Mesenchymal stem cell (in vitro differentiated cells and primary cell): ENCODE measurements around the gene WTAP.

Experiments
- DNase-seq: peaks from one replicate; pipeline ENCODE4 v3.0.0-alpha.2; 2013
- H2AFZ ChIP-seq: one replicate; pipeline ENCODE4 v1.6.1; 2013; ENCODE audit warnings: low read depth, mild to moderate bottlenecking, control low read depth, inconsistent platforms, low read length, moderate library complexity
- H2AK5ac ChIP-seq: 2 replicates; pipeline ENCODE4 v1.6.1; 2013; ENCODE audit warnings: low read length, moderate library complexity, mild to moderate bottlenecking, inconsistent platforms; ENCODE audit not compliant: severe bottlenecking
- H2BK120ac ChIP-seq: one replicate; pipeline ENCODE4 v1.6.1; 2013; ENCODE audit warnings: low read depth, mild to moderate bottlenecking, inconsistent platforms, low read length, moderate library complexity
- H2BK12ac ChIP-seq, 2 experiments: one replicate each; pipeline ENCODE4 v1.6.1; 2013; ENCODE audit warnings: inconsistent platforms in 2 of 2, low read length in 2 of 2, mild to moderate bottlenecking in 2 of 2, moderate library complexity in 2 of 2, control low read depth in 1 of 2
- H2BK15ac ChIP-seq: one replicate; pipeline ENCODE4 v1.6.1; 2013; ENCODE audit warnings: mild to moderate bottlenecking, low read depth, inconsistent platforms; ENCODE audit not compliant: poor library complexity, severe bottlenecking
- H2BK5ac ChIP-seq: 2 replicates; pipeline ENCODE4 v1.6.1; 2013; ENCODE audit warnings: low read depth, mild to moderate bottlenecking, low read length, control low read depth, inconsistent platforms; ENCODE audit not compliant: poor library complexity, severe bottlenecking
- H3K14ac ChIP-seq, 2 experiments: one replicate each; pipeline ENCODE4 v1.6.1; 2013; ENCODE audit warnings: inconsistent platforms in 2 of 2, low read length in 2 of 2, control low read depth in 1 of 2, mild to moderate bottlenecking in 1 of 2, moderate library complexity in 1 of 2
- H3K18ac ChIP-seq, 2 experiments: one replicate each; pipeline ENCODE4 v1.6.1; 2013; ENCODE audit warnings: inconsistent platforms in 2 of 2, low read length in 2 of 2, control low read depth in 1 of 2, low read depth in 1 of 2, mild to moderate bottlenecking in 1 of 2
- H3K23ac ChIP-seq, 2 experiments: one replicate each; pipeline ENCODE4 v1.6.1; 2013; ENCODE audit warnings: inconsistent platforms in 2 of 2, low read length in 2 of 2, mild to moderate bottlenecking in 2 of 2, moderate library complexity in 2 of 2, control low read depth in 1 of 2
- H3K27ac ChIP-seq: 2 replicates; pipeline ENCODE4 v1.5.1; 2013; ENCODE audit warnings: mild to moderate bottlenecking, moderate library complexity, low read length, control low read depth, inconsistent platforms; ENCODE audit not compliant: poor library complexity, severe bottlenecking
- H3K27me3 ChIP-seq, 2 experiments: 2 replicates each; pipeline versions ENCODE4 v1.6.1 to v1.7.0; 2013; ENCODE audit warnings: low read length in 2 of 2, mild to moderate bottlenecking in 2 of 2, moderate library complexity in 2 of 2, control low read depth in 1 of 2, inconsistent platforms in 1 of 2; ENCODE audit not compliant: control insufficient read depth in 1 of 2, insufficient read depth in 1 of 2
- H3K36me3 ChIP-seq, 2 experiments: 2 replicates each; pipeline versions ENCODE4 v1.6.1 to v1.7.0; 2013; ENCODE audit warnings: low read length in 2 of 2, control low read depth in 1 of 2, inconsistent platforms in 1 of 2, low read depth in 1 of 2, mild to moderate bottlenecking in 1 of 2; ENCODE audit not compliant: insufficient read depth in 2 of 2, control insufficient read depth in 1 of 2
- H3K4ac ChIP-seq, 2 experiments: one replicate each; pipeline ENCODE4 v1.6.1; 2013; ENCODE audit warnings: inconsistent platforms in 2 of 2, low read length in 2 of 2, mild to moderate bottlenecking in 2 of 2, moderate library complexity in 2 of 2, control low read depth in 1 of 2, low read depth in 1 of 2
- H3K4me1 ChIP-seq: 2 replicates; pipeline ENCODE4 v1.6.1; 2013; ENCODE audit warnings: low read depth, low read length, control low read depth; ENCODE audit not compliant: control insufficient read depth, insufficient read depth
- H3K4me2 ChIP-seq: 2 replicates; pipeline ENCODE4 v1.6.1; 2013; ENCODE audit warnings: low read length, mild to moderate bottlenecking, inconsistent platforms; ENCODE audit not compliant: poor library complexity, severe bottlenecking
- H3K4me3 ChIP-seq, 2 experiments: 2 replicates each; pipeline versions ENCODE4 v1.5.1 to v1.7.0; 2013; ENCODE audit warnings: low read length in 2 of 2, mild to moderate bottlenecking in 2 of 2, control low read depth in 1 of 2, low read depth in 1 of 2; ENCODE audit not compliant: insufficient read depth in 1 of 2
- H3K79me1 ChIP-seq: replicated peaks from 2 replicates; pipeline ENCODE4 v1.6.1; 2013; ENCODE audit warnings: mild to moderate bottlenecking, control low read depth, low read length, inconsistent platforms; ENCODE audit not compliant: poor library complexity, severe bottlenecking
- H3K9ac ChIP-seq: 2 replicates; pipeline ENCODE4 v1.7.0; 2013; ENCODE audit warnings: mild to moderate bottlenecking, low read length, moderate library complexity
- H3K9me3 ChIP-seq: 2 replicates; pipeline ENCODE4 v1.7.0; 2013; ENCODE audit warnings: mild to moderate bottlenecking, low read length; ENCODE audit not compliant: control insufficient read depth
- H4K8ac ChIP-seq: one replicate; pipeline ENCODE4 v1.6.1; 2013; ENCODE audit warnings: inconsistent platforms, mild to moderate bottlenecking, low read length, moderate library complexity
- H4K91ac ChIP-seq: one replicate; pipeline ENCODE4 v1.6.1; 2013; ENCODE audit warnings: mild to moderate bottlenecking, low read length, inconsistent platforms
- WGBS: methylation state at CpG from one replicate; pipeline ENCODE4 v1.1.7; 2013; ENCODE audit warnings: mixed read lengths; 5-methylcytosine and 5-hydroxymethylcytosine counted together

WTAP gene

GRCh38 chr6:159714404-159714803 lies 12.9 kb upstream of the WTAP start:
- Histone ChIP-seq H2BK12ac (peak overlapping the region; percentile 21 to 66), H3K23ac (no peak overlapping the region), H4K91ac (peak overlapping the region; percentile 14), H3K36me3 (peaks cover 8 to 12% of the 10 kb centered on the region in 2 experiments), H2BK120ac (no peak overlapping the region), H3K9me3 (no peaks in the 10 kb centered on the region), H3K4me3 (no peak overlapping the region), H3K9ac (peak overlapping the region; percentile 89), H2AK5ac (peak overlapping the region; percentile 44), H3K27ac (no peak overlapping the region), H2BK15ac (no peak overlapping the region), H4K8ac (peak overlapping the region; percentile 23), H3K18ac (peak overlapping the region in 1 of 2 experiments; percentile 30), H3K79me1 (peaks cover 43% of the 10 kb centered on the region), H2BK5ac (no peak overlapping the region), H3K4ac (peak overlapping the region in 1 of 2 experiments; percentile 2), H3K14ac (peak overlapping the region in 1 of 2 experiments; percentile 27), H2AFZ (no peak overlapping the region), H3K27me3 (no peaks in the 10 kb centered on the region), H3K4me1 (peaks cover 2% of the 10 kb centered on the region), H3K4me2 (no peak overlapping the region)
- DNase-seq: no peak
- over 99% methylated on average over 5 of the region's 5 CpGs for WGBS

- H2BK120ac ChIP-seq: no peak overlapping the region
- DNase-seq: no peak
- H3K9me3 ChIP-seq: no peaks in the 10 kb centered on the region
- H3K23ac ChIP-seq: no peak overlapping the region
- no peaks in the 10 kb centered on the region for H3K27me3 ChIP-seq
- H3K4me1 ChIP-seq: peaks cover 2% of the 10 kb centered on the region
- H2AK5ac ChIP-seq: no peak overlapping the region
- H2AFZ ChIP-seq: no peak overlapping the region
- H3K27ac ChIP-seq: no peak overlapping the region
- no peak overlapping the region for H4K91ac ChIP-seq
- no peak overlapping the region for H2BK5ac ChIP-seq
- H4K8ac ChIP-seq: no peak overlapping the region
- 67% methylated on average over 3 of the region's 3 CpGs for WGBS
- no peak overlapping the region for H2BK15ac ChIP-seq
- peaks cover 44% of the 10 kb centered on the region for H3K79me1 ChIP-seq
- H3K9ac ChIP-seq: peak overlapping the region; percentile 89
- H3K4ac ChIP-seq: no peak overlapping the region
- no peak overlapping the region for H3K4me2 ChIP-seq
- H2BK12ac ChIP-seq: no peak overlapping the region
- H3K4me3 ChIP-seq: no peak overlapping the region
- H3K14ac ChIP-seq: no peak overlapping the region
- peaks cover 8 to 13% of the 10 kb centered on the region in 2 experiments for H3K36me3 ChIP-seq
- no peak overlapping the region for H3K18ac ChIP-seq
These were observed 12.1 kb upstream of the WTAP start for GRCh38 chr6:159715166-159715565.

DNA sequence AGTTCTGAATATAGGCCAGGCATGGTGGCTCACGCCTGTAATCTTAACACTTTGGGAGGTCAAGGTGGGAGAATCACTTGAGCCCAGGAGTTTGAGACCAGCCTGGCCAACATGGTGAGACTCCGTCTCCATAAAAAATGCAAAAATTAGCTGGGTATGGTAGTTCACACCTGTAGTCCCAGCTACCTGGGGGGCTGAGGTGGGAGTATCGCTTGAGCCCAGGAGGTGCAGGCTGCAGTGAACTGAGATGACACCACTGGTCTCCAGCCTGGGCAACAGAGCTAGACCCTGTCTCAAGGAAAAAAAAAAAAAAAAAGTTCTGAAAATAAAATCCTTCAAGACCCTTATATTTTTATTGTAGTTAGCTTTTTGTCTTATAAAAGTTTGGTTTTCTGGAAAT lies 11.7 kb upstream of the WTAP start:
- H3K4me3 ChIP-seq: peak overlapping the region in 1 of 2 experiments; percentile 39
- 94% methylated on average over 3 of the region's 3 CpGs for WGBS
- no peak overlapping the region for H4K91ac ChIP-seq
- H3K14ac ChIP-seq: no peak overlapping the region
- no peak overlapping the region for H3K27ac ChIP-seq
- H2BK5ac ChIP-seq: no peak overlapping the region
- H3K36me3 ChIP-seq: peaks cover 8 to 13% of the 10 kb centered on the region in 2 experiments
- peak overlapping the region in 1 of 2 experiments; percentile 37 for H3K4ac ChIP-seq
- DNase-seq: no peak
- peak overlapping the region; percentile 75 for H2BK120ac ChIP-seq
- no peak overlapping the region for H2AK5ac ChIP-seq
- H4K8ac ChIP-seq: no peak overlapping the region
- H3K9ac ChIP-seq: peak overlapping the region; percentile 89
- no peak overlapping the region for H3K4me2 ChIP-seq
- H3K23ac ChIP-seq: no peak overlapping the region
- peaks cover 2% of the 10 kb centered on the region for H3K4me1 ChIP-seq
- no peaks in the 10 kb centered on the region for H3K27me3 ChIP-seq
- H2BK15ac ChIP-seq: no peak overlapping the region
- no peak overlapping the region for H2AFZ ChIP-seq
- peaks cover 47% of the 10 kb centered on the region for H3K79me1 ChIP-seq
- H3K18ac ChIP-seq: no peak overlapping the region
- H2BK12ac ChIP-seq: peak overlapping the region in 1 of 2 experiments; percentile 63
- no peaks in the 10 kb centered on the region for H3K9me3 ChIP-seq

GRCh38 chr6:159716247-159717096 lies 10.8 kb upstream of the WTAP start:
- Histone ChIP-seq H3K79me1 (peaks cover 47% of the 10 kb centered on the region), H3K9me3 (no peaks in the 10 kb centered on the region), H2BK5ac (no peak overlapping the region), H3K27ac (no peak overlapping the region), H3K4me3 (peak overlapping the region in 1 of 2 experiments; percentile 39), H3K36me3 (peaks cover 8 to 13% of the 10 kb centered on the region in 2 experiments), H4K91ac (no peak overlapping the region), H3K4me2 (peak overlapping the region; percentile 25), H3K18ac (peak overlapping the region in 1 of 2 experiments; percentile 54), H3K23ac (no peak overlapping the region), H3K4ac (peak overlapping the region in 1 of 2 experiments; percentile 13), H3K14ac (no peak overlapping the region), H3K27me3 (no peaks in the 10 kb centered on the region), H2AK5ac (no peak overlapping the region), H2BK12ac (no peak overlapping the region), H3K4me1 (peaks cover 4% of the 10 kb centered on the region), H3K9ac (peak overlapping the region; percentile 89), H2AFZ (no peak overlapping the region), H4K8ac (peak overlapping the region; percentile 1), H2BK120ac (no peak overlapping the region), H2BK15ac (no peak overlapping the region)
- WGBS: 83% methylated on average over 5 of the region's 5 CpGs
- peak; percentile 97 for DNase-seq
